Panc1 (cell line): ENCODE measurements around the gene ADO. TPM values are rescaled to one million over a fixed set of nuclear protein-coding genes. Genes with fewer than 3 reads are reported as not detected.

ENCODE experiments used
- ATAC-seq: fragments of 200-7000 bp; cut with Tn5 transposase; 2 replicates; pipeline ENCODE4 v1.9.1; 2020; ENCODE audit warnings: mild to moderate bottlenecking, moderate library complexity
- BruUV-seq: library from RNA; stranded (reverse); fragments of 400-500 nt; replicated peaks from 2 replicates; lab custom pipeline; 2021; lab: Mats Ljungman, UMichigan
- CTCF ChIA-PET: fragments of 300-600 bp; sonication (Branson Sonifier 250); formaldehyde crosslinking; loops from one replicate; lab custom pipeline; 2022; ENCODE audit warnings: antibody characterized with exemption; lab: Charles Lee
- POLR2A ChIA-PET: fragments of 300-600 bp; sonication (Branson Sonifier 250); formaldehyde crosslinking; loops from one replicate; lab custom pipeline; 2022; ENCODE audit warnings: antibody characterized with exemption; lab: Charles Lee
- DNase-seq: peaks from one replicate; pipeline ENCODE4 v3.0.0-alpha.2; 2010; ENCODE audit warnings: low read depth, low spot score
- H3K27ac ChIP-seq: 2 replicates; pipeline ENCODE4 v1.5.1; 2011; ENCODE audit warnings: mild to moderate bottlenecking, low read length, inconsistent platforms
- H3K27me3 ChIP-seq: fragments of 200-500 bp; sonication (Bioruptor generic); 2 replicates; pipeline ENCODE4 v1.6.0; 2014; ENCODE audit warnings: low read length, inconsistent platforms; ENCODE audit not compliant: control insufficient read depth, insufficient read depth
- H3K36me3 ChIP-seq: fragments of 200-500 bp; sonication (Bioruptor generic); 2 replicates; pipeline ENCODE4 v1.5.1; 2014; ENCODE audit warnings: inconsistent platforms, mild to moderate bottlenecking, low read length, moderate library complexity; ENCODE audit not compliant: control insufficient read depth, insufficient read depth
- H3K4me1 ChIP-seq: 2 replicates; pipeline ENCODE4 v1.5.1; 2011; ENCODE audit warnings: inconsistent platforms, mild to moderate bottlenecking, low read length, moderate library complexity; ENCODE audit not compliant: control insufficient read depth, insufficient read depth
- H3K4me3 ChIP-seq, 2 experiments: 2 replicates each; pipeline ENCODE4 v1.5.1; 2011 to 2012; ENCODE audit warnings: low read depth in 2 of 2, low read length in 2 of 2, mild to moderate bottlenecking in 2 of 2, inconsistent platforms in 1 of 2, moderate library complexity in 1 of 2
- H3K9me3 ChIP-seq: fragments of 200-500 bp; sonication (Bioruptor generic); 2 replicates; pipeline ENCODE4 v1.5.1; 2014; ENCODE audit warnings: low read depth, mild to moderate bottlenecking, inconsistent platforms, low read length, moderate library complexity; ENCODE audit not compliant: control insufficient read depth, insufficient read depth
- POLR2AphosphoS5 ChIP-seq: IDR thresholded peaks from 2 replicates; pipeline ENCODE4 v1.6.1; 2012; ENCODE audit warnings: mild to moderate bottlenecking, low read depth, low read length, moderate library complexity
- SIN3A ChIP-seq: IDR thresholded peaks from 2 replicates; pipeline ENCODE4 v1.6.1; 2012; ENCODE audit warnings: low read depth, mild to moderate bottlenecking, low read length, moderate library complexity, borderline replicate concordance; ENCODE audit not compliant: insufficient read depth
- TCF7L2 ChIP-seq: IDR thresholded peaks from 2 replicates; pipeline ENCODE4 v1.6.1; 2011; ENCODE audit warnings: mild to moderate bottlenecking, low read depth, low read length, inconsistent platforms
- in situ Hi-C: cut with HindIII; loops from 2 replicates; pipeline ENCODE4 v1.10.0; 2016; ENCODE audit warnings: low sequenced_read_pairs, low pct_unique_long_range_greater_than_20kb
- intact Hi-C: fragments of 100-400 bp; cut with micrococcal nuclease; formaldehyde crosslinking; loops from one replicate; pipeline ENCODE4 v1.10.0; 2022; ENCODE audit not compliant: unreplicated experiment
- total RNA-seq: library from RNA; stranded (reverse); gene quantifications from one replicate; pipeline ENCODE4 v1.2.1, GENCODE V29; 2021; ENCODE audit not compliant: unreplicated experiment
- TF ChIP-seq, protein P1 (sequence below): fragments of 450-650 bp; IDR thresholded peaks from 2 replicates; pipeline ENCODE4 v1.5.1; 2017; ENCODE audit warnings: mild to moderate bottlenecking
- TF ChIP-seq, protein P2 (sequence below), 2 experiments: IDR thresholded peaks; 2 replicates each; pipeline ENCODE4 v1.6.1; 2011 to 2012; ENCODE audit warnings: low read depth in 2 of 2, control low read depth in 1 of 2, low read length in 1 of 2, mild to moderate bottlenecking in 1 of 2, moderate library complexity in 1 of 2; ENCODE audit not compliant: insufficient read depth in 1 of 2

The ADO gene
- total RNA-seq, 1 experiment from 2014 or later: 24.9 TPM

DNA sequence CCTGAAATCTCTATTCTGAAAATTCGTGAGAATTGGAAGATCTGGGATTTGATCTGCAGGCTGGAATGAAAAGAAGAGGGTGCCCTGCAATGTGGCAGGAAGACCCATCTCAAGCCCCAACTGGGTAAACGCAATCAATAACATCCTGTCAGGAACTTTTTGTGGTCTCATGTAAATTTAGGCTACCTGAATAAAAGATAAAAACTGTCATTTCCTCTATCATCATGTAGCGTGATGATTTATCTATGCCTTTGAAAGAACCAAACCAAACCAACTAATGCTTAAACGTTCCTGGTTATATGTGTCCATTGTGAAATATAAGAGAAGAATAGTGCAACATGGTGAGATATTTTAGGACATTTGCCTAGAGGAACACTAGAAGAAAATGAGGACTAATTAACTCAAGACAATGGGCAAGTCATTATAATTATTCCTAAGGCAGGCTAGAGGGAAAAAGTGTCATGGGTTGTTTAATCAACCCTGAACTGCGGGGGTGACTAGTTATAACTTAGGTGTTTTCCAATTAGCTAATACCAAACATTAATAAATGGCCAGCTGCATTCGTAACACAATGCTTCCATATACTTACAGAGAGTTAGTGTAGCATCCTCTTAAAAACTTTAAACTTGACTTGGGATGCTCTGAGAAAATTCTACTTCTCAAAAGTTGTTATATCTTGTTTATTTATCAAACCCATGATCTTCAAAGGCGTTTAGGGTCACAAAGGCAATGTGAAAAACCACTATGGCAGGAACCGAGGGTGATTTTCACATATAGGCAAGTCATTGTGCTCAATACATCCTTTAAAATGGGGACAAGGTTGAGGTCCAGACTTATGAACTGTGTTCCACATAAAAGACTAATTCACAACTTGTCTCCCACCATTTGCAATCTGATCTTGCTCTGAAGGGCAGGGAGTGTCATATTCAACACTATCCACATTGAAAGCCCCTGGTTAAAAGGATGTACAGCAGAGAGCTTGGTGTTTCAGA is 48.6 kb upstream of the ADO start:
- Histone ChIP-seq H3K36me3 (no peaks in the 10 kb centered on the region), H3K4me3 (no peak overlapping the region), H3K9me3 (no peaks in the 10 kb centered on the region), H3K27ac (no peak overlapping the region), H3K4me1 (no peaks in the 10 kb centered on the region), H3K27me3 (peaks cover 12% of the 10 kb centered on the region)
- ATAC-seq (no peak), DNase-seq (no peak)
- no TSS peak for BruUV-seq
- TF ChIP-seq, protein P1, sequence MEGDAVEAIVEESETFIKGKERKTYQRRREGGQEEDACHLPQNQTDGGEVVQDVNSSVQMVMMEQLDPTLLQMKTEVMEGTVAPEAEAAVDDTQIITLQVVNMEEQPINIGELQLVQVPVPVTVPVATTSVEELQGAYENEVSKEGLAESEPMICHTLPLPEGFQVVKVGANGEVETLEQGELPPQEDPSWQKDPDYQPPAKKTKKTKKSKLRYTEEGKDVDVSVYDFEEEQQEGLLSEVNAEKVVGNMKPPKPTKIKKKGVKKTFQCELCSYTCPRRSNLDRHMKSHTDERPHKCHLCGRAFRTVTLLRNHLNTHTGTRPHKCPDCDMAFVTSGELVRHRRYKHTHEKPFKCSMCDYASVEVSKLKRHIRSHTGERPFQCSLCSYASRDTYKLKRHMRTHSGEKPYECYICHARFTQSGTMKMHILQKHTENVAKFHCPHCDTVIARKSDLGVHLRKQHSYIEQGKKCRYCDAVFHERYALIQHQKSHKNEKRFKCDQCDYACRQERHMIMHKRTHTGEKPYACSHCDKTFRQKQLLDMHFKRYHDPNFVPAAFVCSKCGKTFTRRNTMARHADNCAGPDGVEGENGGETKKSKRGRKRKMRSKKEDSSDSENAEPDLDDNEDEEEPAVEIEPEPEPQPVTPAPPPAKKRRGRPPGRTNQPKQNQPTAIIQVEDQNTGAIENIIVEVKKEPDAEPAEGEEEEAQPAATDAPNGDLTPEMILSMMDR: no peak
- no peak for TF ChIP-seq SIN3A
- in situ Hi-C loops: no loop called here
- POLR2A ChIA-PET: no interaction called here
- intact Hi-C loops: no loop called here
- CTCF ChIA-PET: no interaction called here

DNA sequence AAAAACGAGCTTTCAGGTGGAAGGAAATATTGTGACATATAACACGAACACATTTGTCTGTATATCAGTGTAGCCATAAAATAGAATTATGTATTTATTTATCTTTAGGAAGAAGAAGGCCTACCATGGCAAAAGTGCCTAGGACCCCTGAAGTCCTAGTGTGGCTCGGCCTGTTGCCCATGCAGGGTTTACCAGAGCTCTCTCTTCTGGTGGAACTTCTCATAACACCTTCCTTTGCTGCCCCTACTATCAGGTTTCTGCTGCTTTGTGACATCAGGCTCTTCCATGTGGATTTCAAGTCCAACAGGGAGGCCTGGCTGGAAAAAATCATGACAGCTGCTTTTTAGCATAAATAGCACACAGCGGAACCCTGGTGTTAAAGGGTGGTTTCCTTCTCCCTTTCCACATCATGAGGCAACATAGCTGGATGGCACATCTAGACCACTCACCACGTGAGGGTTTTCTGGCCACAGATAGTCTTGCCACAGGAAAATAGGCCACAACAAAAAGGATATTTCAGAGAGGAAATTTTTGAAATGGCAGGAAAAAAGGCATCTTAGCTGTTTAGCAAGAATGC is 44.8 kb upstream of the ADO start:
- ATAC-seq (no peak), DNase-seq (no peak)
- no peaks in the 10 kb centered on the region for H3K9me3 ChIP-seq
- TF ChIP-seq, protein P2, sequence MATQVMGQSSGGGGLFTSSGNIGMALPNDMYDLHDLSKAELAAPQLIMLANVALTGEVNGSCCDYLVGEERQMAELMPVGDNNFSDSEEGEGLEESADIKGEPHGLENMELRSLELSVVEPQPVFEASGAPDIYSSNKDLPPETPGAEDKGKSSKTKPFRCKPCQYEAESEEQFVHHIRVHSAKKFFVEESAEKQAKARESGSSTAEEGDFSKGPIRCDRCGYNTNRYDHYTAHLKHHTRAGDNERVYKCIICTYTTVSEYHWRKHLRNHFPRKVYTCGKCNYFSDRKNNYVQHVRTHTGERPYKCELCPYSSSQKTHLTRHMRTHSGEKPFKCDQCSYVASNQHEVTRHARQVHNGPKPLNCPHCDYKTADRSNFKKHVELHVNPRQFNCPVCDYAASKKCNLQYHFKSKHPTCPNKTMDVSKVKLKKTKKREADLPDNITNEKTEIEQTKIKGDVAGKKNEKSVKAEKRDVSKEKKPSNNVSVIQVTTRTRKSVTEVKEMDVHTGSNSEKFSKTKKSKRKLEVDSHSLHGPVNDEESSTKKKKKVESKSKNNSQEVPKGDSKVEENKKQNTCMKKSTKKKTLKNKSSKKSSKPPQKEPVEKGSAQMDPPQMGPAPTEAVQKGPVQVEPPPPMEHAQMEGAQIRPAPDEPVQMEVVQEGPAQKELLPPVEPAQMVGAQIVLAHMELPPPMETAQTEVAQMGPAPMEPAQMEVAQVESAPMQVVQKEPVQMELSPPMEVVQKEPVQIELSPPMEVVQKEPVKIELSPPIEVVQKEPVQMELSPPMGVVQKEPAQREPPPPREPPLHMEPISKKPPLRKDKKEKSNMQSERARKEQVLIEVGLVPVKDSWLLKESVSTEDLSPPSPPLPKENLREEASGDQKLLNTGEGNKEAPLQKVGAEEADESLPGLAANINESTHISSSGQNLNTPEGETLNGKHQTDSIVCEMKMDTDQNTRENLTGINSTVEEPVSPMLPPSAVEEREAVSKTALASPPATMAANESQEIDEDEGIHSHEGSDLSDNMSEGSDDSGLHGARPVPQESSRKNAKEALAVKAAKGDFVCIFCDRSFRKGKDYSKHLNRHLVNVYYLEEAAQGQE (IDR thresholded peaks at IDR 0.05; ENCODE audit: insufficient read depth in 1 of 2, low read depth in 2 of 2, low read length in 1 of 2): no peak
- TF ChIP-seq SIN3A (no peak), POLR2AphosphoS5 (no peak), TCF7L2 (no peak)
- TF ChIP-seq, protein P1: no peak
- H3K27ac ChIP-seq: no peak overlapping the region
- H3K36me3 ChIP-seq: no peaks in the 10 kb centered on the region
- BruUV-seq: no TSS peak
- no peaks in the 10 kb centered on the region for H3K4me1 ChIP-seq
- peaks cover 6% of the 10 kb centered on the region for H3K27me3 ChIP-seq
- POLR2A ChIA-PET: interaction anchor here (0.6 kb wide), 1 partner anchor 22 kb away, joined by 3 read pairs; no protein-coding TSS in a partner anchor
- in situ Hi-C loops (no loop called here), intact Hi-C loops (no loop called here)
- CTCF ChIA-PET: interaction anchor here (0.6 to 0.7 kb wide), 2 partner anchors 345 to 398 kb away, joined by 3 read pairs; no protein-coding TSS in a partner anchor
- no peak overlapping the region for H3K4me3 ChIP-seq
